GM18507 (cell line): ENCODE results near the gene LYRM4.
"Not testable (repeated sequence)": the region's sequence is repeated elsewhere in the genome, so short reads cannot be mapped to it uniquely, and the experiment has no call there.

Experiments
- DNase-seq: peaks from one replicate; pipeline ENCODE4 v3.0.0; 2011; ENCODE audit warnings: low read depth; ENCODE audit not compliant: insufficient read length; ENCODE audit errors: extremely low spot score
- FAIRE-seq: peaks from 2 replicates; lab custom pipeline; 2011; peaks lifted over from hg19 to GRCh38; lab: Jason Lieb, UNC

The LYRM4 gene

GRCh38 chr6:5133943-5134342 is 126.8 kb downstream of the LYRM4 start:
- DNase-seq (no peak), FAIRE-seq (no peak)

DNA sequence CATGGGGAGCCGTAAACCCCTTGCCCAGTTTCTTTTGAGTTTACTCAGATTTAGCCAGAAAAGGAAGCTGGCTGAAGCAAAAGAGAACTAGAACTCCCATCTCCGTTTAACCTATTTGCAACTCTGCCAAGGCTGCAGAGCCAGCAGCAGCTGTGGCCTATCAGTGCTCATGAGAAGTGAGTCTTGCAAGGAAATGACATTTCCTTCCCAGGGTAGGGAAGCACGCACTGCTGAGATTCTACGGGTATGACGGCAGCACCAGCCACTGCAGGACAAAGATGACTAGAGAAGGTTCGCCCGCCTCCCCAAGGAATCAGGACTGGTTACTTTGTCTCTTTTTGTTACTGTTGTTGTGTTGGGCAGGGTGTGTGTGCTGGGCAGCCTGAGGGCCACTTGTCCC is 128.0 kb downstream of the LYRM4 start:
- peak; percentile 78 for FAIRE-seq
- no peak for DNase-seq

GRCh38 chr6:5130135-5130866 is 130.4 kb downstream of the LYRM4 start:
- FAIRE-seq (no peak), DNase-seq (no peak)

DNA sequence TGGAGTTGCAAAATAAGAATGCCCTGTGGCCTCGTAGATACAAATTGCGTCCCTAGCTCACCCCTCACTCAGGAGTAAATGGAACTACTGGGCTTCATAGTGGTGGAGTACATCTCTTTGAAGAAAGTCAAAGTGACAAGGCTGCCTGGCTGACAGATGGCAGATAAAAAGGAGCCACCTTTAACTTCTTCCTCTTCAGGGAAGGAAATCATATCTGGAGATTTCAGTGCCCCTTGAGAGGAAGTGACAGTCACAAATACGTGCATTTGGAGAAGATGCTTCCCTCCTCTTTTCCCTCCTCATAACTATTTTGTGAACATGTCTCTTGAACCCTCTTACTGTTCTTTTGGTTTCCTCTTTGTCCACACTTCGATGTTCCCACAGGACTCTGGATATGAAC is 132.4 kb downstream of the LYRM4 start:
- no peak for DNase-seq
- no peak for FAIRE-seq

DNA sequence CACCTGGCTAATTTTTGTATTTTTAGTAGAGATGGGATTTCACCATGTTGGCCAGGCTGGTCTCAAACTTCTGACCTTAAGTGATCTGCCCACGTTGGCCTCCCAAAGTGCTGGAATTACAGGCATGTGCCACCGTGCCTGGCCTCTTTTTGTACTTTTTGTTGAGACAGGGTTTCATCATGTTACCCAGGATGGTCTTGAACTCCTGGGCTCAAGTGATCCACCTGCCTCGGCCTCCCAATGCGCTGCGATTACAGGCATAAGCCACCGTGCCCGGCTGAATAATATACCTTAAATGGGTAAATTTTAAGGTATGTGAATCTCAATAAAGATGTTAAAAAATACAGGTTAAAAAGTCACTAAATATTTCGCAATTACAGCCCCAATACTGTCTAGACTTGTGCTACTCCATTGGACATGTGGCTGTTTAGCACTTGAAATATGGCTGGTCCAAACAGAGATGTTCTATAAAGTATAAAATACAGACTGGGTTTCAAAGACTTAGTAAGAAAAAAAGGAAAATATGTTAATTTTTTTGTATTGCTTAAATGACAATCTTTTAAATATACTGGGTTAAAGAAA is 133.6 kb downstream of the LYRM4 start:
- no peak for FAIRE-seq

DNA sequence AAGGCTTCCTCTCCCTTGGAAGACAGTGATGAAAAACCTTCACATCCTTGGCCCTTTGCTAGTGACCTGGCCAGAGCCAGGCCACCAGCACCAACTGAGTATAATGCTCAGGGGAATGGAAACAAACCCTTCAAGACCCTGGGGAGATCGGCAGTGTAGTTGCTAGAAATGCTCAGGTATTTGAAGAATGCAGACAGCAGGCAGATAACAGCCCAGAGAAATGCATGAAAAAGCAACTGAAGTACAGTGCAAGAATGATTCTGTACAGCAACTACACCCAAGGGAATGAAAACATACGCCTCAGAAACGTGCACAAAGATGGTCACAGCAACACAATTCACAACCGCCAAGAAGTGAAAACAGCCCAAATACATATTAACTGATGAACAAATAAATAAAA is 134.5 kb downstream of the LYRM4 start:
- no peak for FAIRE-seq
- DNase-seq, result no peak

More for the DNA sequence above, 133.6 kb downstream of the LYRM4 start:
- DNase-seq, result no peak

- no peak for FAIRE-seq
- DNase-seq, result no peak
These were observed 135.4 kb downstream of the LYRM4 start for GRCh38 chr6:5125152-5126006.

DNA sequence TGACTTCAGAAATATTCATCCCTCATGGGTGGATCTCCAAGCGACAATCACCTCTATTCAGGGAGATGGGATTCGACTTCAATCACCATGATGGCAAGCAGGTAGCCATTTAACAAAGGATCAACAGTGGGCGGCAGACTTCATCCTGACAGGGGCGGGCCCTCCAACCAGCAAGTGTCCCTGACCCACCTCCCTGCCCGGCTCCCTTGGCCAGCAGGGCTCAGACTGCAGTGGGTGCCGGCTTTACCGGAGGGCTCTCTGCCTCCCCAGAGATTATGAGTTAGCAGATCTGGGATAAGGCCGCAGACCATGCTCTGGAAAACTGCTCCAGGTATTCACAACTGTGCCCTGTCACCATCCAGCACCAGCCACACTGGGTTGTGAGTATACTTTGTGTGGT is 136.2 kb downstream of the LYRM4 start:
- DNase-seq (no peak), FAIRE-seq (no peak)

DNA sequence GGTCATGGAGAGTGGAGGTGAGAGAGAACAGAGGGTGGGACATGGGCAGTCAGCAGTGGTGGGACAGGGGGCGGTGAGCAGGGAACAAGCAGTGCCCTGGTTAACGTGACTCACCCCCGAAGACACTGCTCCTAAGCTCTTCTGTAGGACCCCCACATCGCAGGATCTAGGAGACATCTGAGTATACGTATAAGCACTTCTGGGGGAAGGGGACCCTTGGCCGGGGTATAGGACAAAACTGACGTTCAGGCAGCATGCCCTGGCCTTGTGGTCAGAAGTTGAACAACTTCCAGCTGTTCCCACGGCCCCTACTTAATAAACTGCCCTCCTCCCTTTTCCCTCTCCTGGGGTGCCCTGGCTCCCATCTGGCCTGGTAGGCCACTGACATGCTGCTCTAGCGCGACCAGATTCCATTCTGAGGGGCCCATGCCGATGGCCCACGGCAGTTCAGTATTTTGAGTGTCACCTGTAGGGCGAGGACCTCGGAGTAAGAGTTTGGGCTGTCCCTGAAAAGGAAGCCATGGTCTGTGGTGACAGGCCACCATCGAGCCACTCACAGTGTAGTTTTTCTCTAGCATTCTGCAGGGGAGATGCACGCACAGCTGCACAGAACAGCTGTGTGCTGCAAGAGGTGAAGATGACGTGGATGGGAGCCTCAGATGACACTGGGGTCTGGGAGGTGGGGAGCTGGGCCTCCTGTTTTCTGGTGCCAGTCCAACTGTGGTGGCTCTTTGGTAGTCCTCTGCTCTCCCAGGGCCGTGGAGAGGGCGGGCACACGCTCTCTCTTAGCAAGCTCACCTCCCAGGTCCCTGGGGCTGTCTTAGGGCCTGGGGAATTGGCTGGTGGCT is 137.2 kb downstream of the LYRM4 start:
- no peak for FAIRE-seq

GRCh38 chr6:5122504-5123112 is 138.1 kb downstream of the LYRM4 start:
- no peak for DNase-seq
- no peak for FAIRE-seq

More for the DNA sequence above, 137.2 kb downstream of the LYRM4 start:
- no peak for DNase-seq

DNA sequence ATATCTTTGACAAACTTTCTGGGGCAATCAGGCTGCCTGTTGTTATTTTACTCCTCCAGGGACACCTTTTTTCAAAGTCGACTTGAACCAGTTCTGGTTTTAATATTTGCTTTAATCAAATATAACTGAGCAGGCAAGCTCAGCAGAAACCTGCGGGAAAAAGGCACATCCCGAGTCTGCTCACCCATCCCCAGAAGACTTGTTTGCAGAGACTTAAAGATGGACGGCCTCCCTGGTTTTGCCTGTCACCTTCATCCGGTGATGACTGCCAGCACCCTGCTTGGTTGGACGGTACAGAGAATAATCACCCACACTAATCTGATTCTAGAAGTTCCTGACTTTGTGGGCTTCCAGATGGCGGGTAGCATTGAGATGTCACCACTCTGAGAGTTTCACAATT is 138.8 kb downstream of the LYRM4 start:
- no peak for FAIRE-seq
- DNase-seq, result no peak

DNA sequence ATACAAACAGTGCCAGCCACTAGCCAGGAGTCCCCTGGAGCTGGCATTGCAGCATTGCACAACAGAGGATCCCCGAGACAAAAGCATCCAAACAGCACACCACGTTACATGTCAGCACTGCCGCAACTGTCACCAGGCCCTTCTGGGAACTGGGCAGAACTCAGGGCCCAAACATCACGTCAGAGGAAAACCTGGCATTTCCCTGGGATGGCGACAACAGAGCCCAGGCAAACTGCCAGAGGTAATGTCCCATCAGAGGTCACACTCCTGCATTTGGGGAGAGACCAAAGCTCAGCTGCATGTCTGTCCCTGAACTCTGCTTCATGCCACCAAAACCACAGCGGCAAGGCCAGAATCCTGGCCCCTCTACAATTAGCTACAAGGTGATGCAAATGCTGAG is 139.3 kb downstream of the LYRM4 start:
- FAIRE-seq, result no peak
- DNase-seq, result no peak

DNA sequence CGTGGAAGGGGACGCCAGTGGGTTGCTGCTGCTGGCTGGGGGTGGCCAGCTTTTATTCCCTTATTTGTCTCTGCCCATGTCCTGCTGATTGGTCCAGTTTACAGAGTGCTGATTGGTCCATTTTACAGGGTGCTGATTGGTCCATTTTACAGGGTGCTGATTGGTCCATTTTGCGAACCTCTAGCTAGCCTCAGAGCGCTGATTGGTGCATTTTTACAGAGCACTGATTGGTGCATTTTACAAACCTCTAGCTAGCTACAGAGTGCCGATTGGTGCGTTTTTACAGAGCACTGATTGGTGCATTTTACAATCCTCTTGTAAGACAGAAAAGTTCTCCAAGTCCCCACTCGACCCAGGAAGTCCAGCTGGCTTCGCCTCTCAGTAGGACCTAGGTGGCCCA is 140.2 kb downstream of the LYRM4 start:
- not testable (repeated sequence) for DNase-seq, FAIRE-seq

DNA sequence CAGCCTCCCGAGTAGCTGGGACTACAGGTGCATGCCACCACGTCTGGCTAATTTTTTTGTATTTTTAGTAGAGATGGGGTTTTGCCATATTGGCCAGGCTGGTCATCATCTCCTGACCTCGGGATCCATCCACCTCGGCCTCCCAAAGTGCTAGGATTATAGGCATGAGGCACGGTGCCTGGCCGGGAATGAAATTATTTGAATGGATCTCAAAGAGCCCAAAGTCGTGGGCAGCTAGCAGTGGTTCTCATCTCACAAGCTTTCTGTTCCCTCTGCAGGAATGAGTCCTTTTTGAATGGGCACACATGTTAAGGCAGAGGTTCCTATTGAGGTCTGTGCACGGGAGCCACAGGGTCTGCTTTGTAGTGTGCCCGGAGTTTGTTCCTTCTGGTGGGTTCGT is 140.7 kb downstream of the LYRM4 start:
- FAIRE-seq (no peak), DNase-seq (no peak)

DNA sequence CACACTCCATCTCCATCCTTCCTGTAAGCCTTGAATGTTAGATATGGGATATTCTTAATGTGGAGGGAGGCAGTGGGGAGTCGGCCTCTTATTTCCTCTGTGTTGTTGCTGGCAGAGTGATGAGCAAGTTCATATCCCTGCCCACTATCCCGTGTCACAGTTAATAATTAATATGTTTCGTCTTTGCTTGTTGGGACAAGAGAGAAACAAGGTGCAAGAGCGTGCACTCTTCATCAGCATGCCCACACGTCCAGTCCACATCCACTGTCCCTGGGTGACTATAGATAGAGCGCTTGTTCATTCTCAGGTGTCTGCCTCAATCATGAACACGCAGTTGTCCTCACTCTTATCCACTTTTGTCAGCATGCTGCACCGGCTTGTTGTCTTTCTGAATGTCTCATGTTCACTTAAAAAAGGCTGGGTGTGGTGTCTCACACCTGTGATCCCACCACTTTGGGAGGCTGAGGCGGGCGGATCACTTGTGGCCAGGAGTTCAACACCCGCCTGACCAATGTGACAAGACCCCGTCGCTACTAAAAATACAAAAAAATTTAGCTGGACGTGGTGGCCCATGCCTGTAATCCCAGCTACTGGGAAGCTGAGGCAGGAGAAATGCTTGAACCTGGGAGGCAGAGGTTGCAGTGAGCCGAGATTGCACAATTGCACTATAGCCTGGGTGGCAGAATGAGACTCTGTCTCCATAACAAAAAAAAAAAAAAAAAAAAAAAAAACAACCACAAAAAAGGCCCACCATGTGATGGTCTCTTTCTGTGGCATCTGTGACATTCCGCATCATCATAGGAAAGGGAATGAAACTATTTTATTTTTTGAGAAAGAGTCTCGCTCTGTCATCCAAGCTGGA is 141.4 kb downstream of the LYRM4 start:
- FAIRE-seq (no peak), DNase-seq (no peak)

DNA sequence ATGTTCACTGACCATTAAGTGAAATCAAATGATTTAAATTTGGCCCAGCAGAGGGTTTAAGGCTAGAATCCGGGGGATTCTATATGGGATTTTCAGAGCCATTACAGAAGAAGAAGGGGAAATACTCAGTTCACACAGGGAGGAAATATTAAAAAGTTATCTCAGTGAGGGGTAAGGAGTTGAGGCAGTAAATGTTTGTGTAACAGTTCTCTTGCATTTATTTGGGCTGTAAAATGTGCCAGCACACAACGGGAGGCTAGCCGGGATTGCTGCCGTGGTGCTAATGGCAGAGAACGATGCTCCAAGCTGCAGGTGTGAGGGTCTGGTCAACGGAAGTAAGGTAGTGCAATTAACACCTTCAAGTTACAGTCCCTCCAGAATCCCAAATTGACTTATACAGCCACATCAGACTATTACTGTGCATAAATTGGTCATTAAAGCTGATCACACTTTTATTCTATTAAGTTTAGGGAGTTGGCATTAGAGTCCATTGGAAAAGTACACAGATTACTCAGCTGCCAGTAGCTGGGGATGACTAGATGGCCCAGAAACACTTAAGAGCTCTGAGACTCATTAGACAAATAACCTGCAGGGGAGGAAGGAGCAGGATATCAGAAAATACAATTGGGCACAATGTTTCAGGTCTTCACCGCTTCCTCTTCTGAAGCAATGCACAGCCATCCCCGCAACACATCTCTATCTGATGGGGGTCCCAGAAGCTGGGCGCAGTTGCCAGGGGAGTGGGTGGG is 144.3 kb downstream of the LYRM4 start:
- DNase-seq (no peak), FAIRE-seq (no peak)

GRCh38 chr6:5115168-5115567 is 145.6 kb downstream of the LYRM4 start:
- FAIRE-seq (no peak), DNase-seq (no peak)

DNA sequence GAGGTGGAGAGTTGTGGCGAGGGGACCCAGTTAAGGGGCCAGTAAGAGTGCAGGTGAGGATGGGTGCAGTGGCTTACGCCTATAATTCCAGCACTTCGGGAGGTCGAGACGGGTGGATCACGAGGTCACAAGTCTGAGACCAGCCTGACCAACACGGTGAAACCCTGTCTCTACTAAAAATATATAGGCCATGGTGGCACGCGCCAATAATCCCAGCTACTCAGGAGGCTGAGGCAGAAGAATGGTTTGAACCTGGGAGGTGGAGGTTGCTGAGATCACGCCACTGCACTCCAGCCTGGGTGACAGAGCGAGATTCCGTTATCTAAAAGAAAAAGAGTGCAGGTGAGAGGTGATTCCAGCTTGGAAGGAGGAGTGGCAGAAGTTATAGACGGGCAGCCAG is 147.7 kb downstream of the LYRM4 start:
- no peak for DNase-seq
- no peak for FAIRE-seq
